Vagina (tissue), 2 donors: ENCODE results near the gene ITGA11.

Source experiments
- POLR2A ChIP-seq, 2 donors: fragments of 450-650 bp; IDR thresholded peaks; one replicate each; pipeline ENCODE4 v1.6.1; 2017; ENCODE audit warnings: antibody characterized with exemption in 2 of 2, mild to moderate bottlenecking in 2 of 2, moderate library complexity in 2 of 2
- POLR2AphosphoS5 ChIP-seq, 2 donors: sonication (generic); formaldehyde crosslinking; IDR thresholded peaks; one replicate each; pipeline ENCODE4 v1.9.0; 2017; ENCODE audit warnings: antibody characterized with exemption in 2 of 2, mild to moderate bottlenecking in 2 of 2, low read depth in 1 of 2; ENCODE audit not compliant: insufficient read depth in 1 of 2
- TF ChIP-seq, protein P1 (sequence below), 3 experiments: fragments of 450-650 bp in 2 of 3; fragments of 200-600 bp in 1 of 3; sonication (generic) in 1 of 3; IDR thresholded peaks; one replicate each; pipeline ENCODE4 v1.5.1; 2017 to 2019; ENCODE audit warnings: antibody characterized with exemption in 3 of 3, mild to moderate bottlenecking in 2 of 3, moderate library complexity in 2 of 3

DNA sequence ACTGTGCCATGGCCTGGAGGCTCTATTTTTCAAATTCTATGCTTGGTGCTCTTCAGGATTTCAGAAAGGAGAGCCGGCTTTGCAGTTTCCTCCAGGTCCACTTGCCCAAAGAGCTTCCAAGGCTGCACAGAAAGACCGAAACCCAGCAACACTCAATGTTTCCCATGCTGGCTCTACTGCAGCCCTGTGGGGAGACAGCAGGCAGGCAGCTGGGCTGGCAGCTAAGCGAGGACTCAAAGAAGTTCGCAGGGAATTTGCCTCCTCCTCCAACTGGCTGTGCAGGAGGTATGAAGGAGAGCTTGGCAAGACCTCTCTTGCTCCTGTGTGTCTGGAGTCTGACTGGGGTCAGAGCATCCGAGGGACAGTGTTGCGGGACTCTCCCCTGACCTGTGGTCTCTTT is 17.4 kb upstream of the ITGA11 start:
- TF ChIP-seq, protein P1, sequence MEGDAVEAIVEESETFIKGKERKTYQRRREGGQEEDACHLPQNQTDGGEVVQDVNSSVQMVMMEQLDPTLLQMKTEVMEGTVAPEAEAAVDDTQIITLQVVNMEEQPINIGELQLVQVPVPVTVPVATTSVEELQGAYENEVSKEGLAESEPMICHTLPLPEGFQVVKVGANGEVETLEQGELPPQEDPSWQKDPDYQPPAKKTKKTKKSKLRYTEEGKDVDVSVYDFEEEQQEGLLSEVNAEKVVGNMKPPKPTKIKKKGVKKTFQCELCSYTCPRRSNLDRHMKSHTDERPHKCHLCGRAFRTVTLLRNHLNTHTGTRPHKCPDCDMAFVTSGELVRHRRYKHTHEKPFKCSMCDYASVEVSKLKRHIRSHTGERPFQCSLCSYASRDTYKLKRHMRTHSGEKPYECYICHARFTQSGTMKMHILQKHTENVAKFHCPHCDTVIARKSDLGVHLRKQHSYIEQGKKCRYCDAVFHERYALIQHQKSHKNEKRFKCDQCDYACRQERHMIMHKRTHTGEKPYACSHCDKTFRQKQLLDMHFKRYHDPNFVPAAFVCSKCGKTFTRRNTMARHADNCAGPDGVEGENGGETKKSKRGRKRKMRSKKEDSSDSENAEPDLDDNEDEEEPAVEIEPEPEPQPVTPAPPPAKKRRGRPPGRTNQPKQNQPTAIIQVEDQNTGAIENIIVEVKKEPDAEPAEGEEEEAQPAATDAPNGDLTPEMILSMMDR (IDR thresholded peaks at IDR 0.05), result no peak
- TF ChIP-seq POLR2A (IDR thresholded peaks at IDR 0.05) (no peak), POLR2AphosphoS5 (IDR thresholded peaks at IDR 0.05; ENCODE audit: insufficient read depth in 1 of 2, low read depth in 1 of 2) (no peak)
